ENCODE measurements around the gene SGMS1.

- TF ChIP-seq, protein P1, sequence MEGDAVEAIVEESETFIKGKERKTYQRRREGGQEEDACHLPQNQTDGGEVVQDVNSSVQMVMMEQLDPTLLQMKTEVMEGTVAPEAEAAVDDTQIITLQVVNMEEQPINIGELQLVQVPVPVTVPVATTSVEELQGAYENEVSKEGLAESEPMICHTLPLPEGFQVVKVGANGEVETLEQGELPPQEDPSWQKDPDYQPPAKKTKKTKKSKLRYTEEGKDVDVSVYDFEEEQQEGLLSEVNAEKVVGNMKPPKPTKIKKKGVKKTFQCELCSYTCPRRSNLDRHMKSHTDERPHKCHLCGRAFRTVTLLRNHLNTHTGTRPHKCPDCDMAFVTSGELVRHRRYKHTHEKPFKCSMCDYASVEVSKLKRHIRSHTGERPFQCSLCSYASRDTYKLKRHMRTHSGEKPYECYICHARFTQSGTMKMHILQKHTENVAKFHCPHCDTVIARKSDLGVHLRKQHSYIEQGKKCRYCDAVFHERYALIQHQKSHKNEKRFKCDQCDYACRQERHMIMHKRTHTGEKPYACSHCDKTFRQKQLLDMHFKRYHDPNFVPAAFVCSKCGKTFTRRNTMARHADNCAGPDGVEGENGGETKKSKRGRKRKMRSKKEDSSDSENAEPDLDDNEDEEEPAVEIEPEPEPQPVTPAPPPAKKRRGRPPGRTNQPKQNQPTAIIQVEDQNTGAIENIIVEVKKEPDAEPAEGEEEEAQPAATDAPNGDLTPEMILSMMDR (IDR thresholded peaks at IDR 0.05), result no peak
- no peak for TF ChIP-seq ZFX (IDR thresholded peaks at IDR 0.05; ENCODE audit: borderline replicate concordance)
Observed at GRCh38 chr10:50520115-50520514, 103.6 kb downstream of the SGMS1 start.
